ENCODE measurements around the gene SLC47A1.

Gene SLC47A1

GRCh38 chr17:19544366-19544765 lies 10.7 kb downstream of the SLC47A1 start:
- peaks cover 10% of the 10 kb centered on the region; the same call in 1 of the 2 replicates for H3K4me1 ChIP-seq (ENCODE audit: control insufficient read depth, insufficient read depth, low read length)
- H3K27ac ChIP-seq (ENCODE audit: low read depth, low read length) = no peak overlapping the region
- no peaks in the 10 kb centered on the region for H3K27me3 ChIP-seq (ENCODE audit: control insufficient read depth, insufficient read depth, low read length)
- H3K36me3 ChIP-seq (ENCODE audit: control insufficient read depth, insufficient read depth, low read length) = no peaks in the 10 kb centered on the region
- H3K4me3 ChIP-seq (ENCODE audit: low read depth, low read length) = no peak overlapping the region
- H3K9me3 ChIP-seq (ENCODE audit: control insufficient read depth, insufficient read depth, low read depth, low read length) = no peaks in the 10 kb centered on the region
- H3K9ac ChIP-seq (ENCODE audit: low read length) = no peak overlapping the region

GRCh38 chr17:19546289-19547065 lies 12.8 kb downstream of the SLC47A1 start:
- Histone ChIP-seq H3K4me3 (ENCODE audit: low read depth, low read length) (no peak overlapping the region), H3K27me3 (ENCODE audit: control insufficient read depth, insufficient read depth, low read length) (no peaks in the 10 kb centered on the region), H3K9ac (ENCODE audit: low read length) (no peak overlapping the region), H3K9me3 (ENCODE audit: control insufficient read depth, insufficient read depth, low read depth, low read length) (no peaks in the 10 kb centered on the region), H3K36me3 (ENCODE audit: control insufficient read depth, insufficient read depth, low read length) (no peaks in the 10 kb centered on the region; the same call in 1 of the 2 replicates), H3K27ac (ENCODE audit: low read depth, low read length) (no peak overlapping the region), H3K4me1 (ENCODE audit: control insufficient read depth, insufficient read depth, low read length) (peaks cover 10% of the 10 kb centered on the region; the same call in 1 of the 2 replicates)

- no peaks in the 10 kb centered on the region; the same call in 1 of the 2 replicates for H3K36me3 ChIP-seq (ENCODE audit: control insufficient read depth, insufficient read depth, low read length)
- no peaks in the 10 kb centered on the region for H3K9me3 ChIP-seq (ENCODE audit: control insufficient read depth, insufficient read depth, low read depth, low read length)
- H3K4me1 ChIP-seq (ENCODE audit: control insufficient read depth, insufficient read depth, low read length) = peaks cover 10% of the 10 kb centered on the region; the same call in 1 of the 2 replicates
- H3K27ac ChIP-seq (ENCODE audit: low read depth, low read length) = no peak overlapping the region
- H3K27me3 ChIP-seq (ENCODE audit: control insufficient read depth, insufficient read depth, low read length) = no peaks in the 10 kb centered on the region
- H3K9ac ChIP-seq (ENCODE audit: low read length) = no peak overlapping the region
- H3K4me3 ChIP-seq (ENCODE audit: low read depth, low read length) = no peak overlapping the region
Measured at GRCh38 chr17:19549746-19550623, 16.3 kb downstream of the SLC47A1 start.

GRCh38 chr17:19551165-19551564 lies 17.5 kb downstream of the SLC47A1 start:
- H3K36me3 ChIP-seq (ENCODE audit: control insufficient read depth, insufficient read depth, low read length) = no peaks in the 10 kb centered on the region; the same call in 1 of the 2 replicates
- H3K27ac ChIP-seq (ENCODE audit: low read depth, low read length) = no peak overlapping the region
- H3K4me3 ChIP-seq (ENCODE audit: low read depth, low read length) = no peak overlapping the region
- no peak overlapping the region for H3K9ac ChIP-seq (ENCODE audit: low read length)
- H3K4me1 ChIP-seq (ENCODE audit: control insufficient read depth, insufficient read depth, low read length) = peaks cover 10% of the 10 kb centered on the region; the same call in 1 of the 2 replicates
- no peaks in the 10 kb centered on the region for H3K9me3 ChIP-seq (ENCODE audit: control insufficient read depth, insufficient read depth, low read depth, low read length)
- H3K27me3 ChIP-seq (ENCODE audit: control insufficient read depth, insufficient read depth, low read length) = no peaks in the 10 kb centered on the region

GRCh38 chr17:19551591-19552148 lies 18.0 kb downstream of the SLC47A1 start:
- Histone ChIP-seq H3K36me3 (ENCODE audit: control insufficient read depth, insufficient read depth, low read length) (no peaks in the 10 kb centered on the region; the same call in 1 of the 2 replicates), H3K27me3 (ENCODE audit: control insufficient read depth, insufficient read depth, low read length) (no peaks in the 10 kb centered on the region), H3K27ac (ENCODE audit: low read depth, low read length) (no peak overlapping the region), H3K9ac (ENCODE audit: low read length) (no peak overlapping the region), H3K4me3 (ENCODE audit: low read depth, low read length) (no peak overlapping the region), H3K9me3 (ENCODE audit: control insufficient read depth, insufficient read depth, low read depth, low read length) (no peaks in the 10 kb centered on the region), H3K4me1 (ENCODE audit: control insufficient read depth, insufficient read depth, low read length) (peaks cover 6% of the 10 kb centered on the region; the same call in 1 of the 2 replicates)

GRCh38 chr17:19553036-19553435 lies 19.4 kb downstream of the SLC47A1 start:
- no peak overlapping the region for H3K9ac ChIP-seq (ENCODE audit: low read length)
- peaks cover 3% of the 10 kb centered on the region; the same call in 1 of the 2 replicates for H3K4me1 ChIP-seq (ENCODE audit: control insufficient read depth, insufficient read depth, low read length)
- no peaks in the 10 kb centered on the region for H3K9me3 ChIP-seq (ENCODE audit: control insufficient read depth, insufficient read depth, low read depth, low read length)
- H3K27ac ChIP-seq (ENCODE audit: low read depth, low read length) = no peak overlapping the region
- H3K4me3 ChIP-seq (ENCODE audit: low read depth, low read length) = no peak overlapping the region
- H3K36me3 ChIP-seq (ENCODE audit: control insufficient read depth, insufficient read depth, low read length) = no peaks in the 10 kb centered on the region; the same call in 1 of the 2 replicates
- no peaks in the 10 kb centered on the region for H3K27me3 ChIP-seq (ENCODE audit: control insufficient read depth, insufficient read depth, low read length)

GRCh38 chr17:19554393-19554792 lies 20.7 kb downstream of the SLC47A1 start:
- Histone ChIP-seq H3K4me1 (ENCODE audit: control insufficient read depth, insufficient read depth, low read length) (no peaks in the 10 kb centered on the region), H3K9me3 (ENCODE audit: control insufficient read depth, insufficient read depth, low read depth, low read length) (0 out of 2 replicates have a peak, but pooled peaks cover 2% of the 10 kb centered on the region), H3K4me3 (ENCODE audit: low read depth, low read length) (no peak overlapping the region), H3K36me3 (ENCODE audit: control insufficient read depth, insufficient read depth, low read length) (no peaks in the 10 kb centered on the region; the same call in 1 of the 2 replicates), H3K27me3 (ENCODE audit: control insufficient read depth, insufficient read depth, low read length) (no peaks in the 10 kb centered on the region), H3K9ac (ENCODE audit: low read length) (no peak overlapping the region), H3K27ac (ENCODE audit: low read depth, low read length) (no peak overlapping the region)

- Histone ChIP-seq H3K27me3 (ENCODE audit: control insufficient read depth, insufficient read depth, low read length) (no peaks in the 10 kb centered on the region), H3K9ac (ENCODE audit: low read length) (no peak overlapping the region), H3K4me3 (ENCODE audit: low read depth, low read length) (no peak overlapping the region), H3K36me3 (ENCODE audit: control insufficient read depth, insufficient read depth, low read length) (no peaks in the 10 kb centered on the region), H3K9me3 (ENCODE audit: control insufficient read depth, insufficient read depth, low read depth, low read length) (0 out of 2 replicates have a peak, but pooled peaks cover 2% of the 10 kb centered on the region), H3K27ac (ENCODE audit: low read depth, low read length) (no peak overlapping the region), H3K4me1 (ENCODE audit: control insufficient read depth, insufficient read depth, low read length) (peaks cover 2% of the 10 kb centered on the region; the same call in 1 of the 2 replicates)
Measured at GRCh38 chr17:19555746-19556145, 22.1 kb downstream of the SLC47A1 start.

- Histone ChIP-seq H3K4me3 (ENCODE audit: low read depth, low read length) (no peak overlapping the region), H3K4me1 (ENCODE audit: control insufficient read depth, insufficient read depth, low read length) (peaks cover 2% of the 10 kb centered on the region; the same call in 1 of the 2 replicates), H3K9ac (ENCODE audit: low read length) (no peak overlapping the region), H3K27ac (ENCODE audit: low read depth, low read length) (no peak overlapping the region), H3K9me3 (ENCODE audit: control insufficient read depth, insufficient read depth, low read depth, low read length) (0 out of 2 replicates have a peak, but pooled peaks cover 2% of the 10 kb centered on the region), H3K27me3 (ENCODE audit: control insufficient read depth, insufficient read depth, low read length) (no peaks in the 10 kb centered on the region), H3K36me3 (ENCODE audit: control insufficient read depth, insufficient read depth, low read length) (no peaks in the 10 kb centered on the region)
Measured at GRCh38 chr17:19558946-19559345, 25.3 kb downstream of the SLC47A1 start.

- Histone ChIP-seq H3K27me3 (ENCODE audit: control insufficient read depth, insufficient read depth, low read length) (no peaks in the 10 kb centered on the region), H3K9ac (ENCODE audit: low read length) (no peak overlapping the region), H3K27ac (ENCODE audit: low read depth, low read length) (no peak overlapping the region), H3K9me3 (ENCODE audit: control insufficient read depth, insufficient read depth, low read depth, low read length) (0 out of 2 replicates have a peak, but pooled peaks cover 2% of the 10 kb centered on the region), H3K4me3 (ENCODE audit: low read depth, low read length) (no peak overlapping the region), H3K36me3 (ENCODE audit: control insufficient read depth, insufficient read depth, low read length) (no peaks in the 10 kb centered on the region), H3K4me1 (ENCODE audit: control insufficient read depth, insufficient read depth, low read length) (peaks cover 2% of the 10 kb centered on the region; the same call in 1 of the 2 replicates)
Measured at GRCh38 chr17:19561697-19562318, 28.2 kb downstream of the SLC47A1 start.

Data from HUES6 (cell line).